Tibial nerve (tissue), 4 donors: ENCODE data around the gene PXDN.

Source experiments
- CTCF ChIP-seq, 5 experiments: fragments of 200-600 bp in 3 of 5; fragments of 450-650 bp in 2 of 5; sonication (generic) in 3 of 5; IDR thresholded peaks; one replicate each; pipeline ENCODE4 v1.5.1; 2016 to 2019; ENCODE audit warnings: antibody characterized with exemption in 5 of 5, mild to moderate bottlenecking in 3 of 5, moderate library complexity in 2 of 5
- EP300 ChIP-seq, 2 donors: sonication (generic); formaldehyde crosslinking; IDR thresholded peaks; one replicate each; pipeline ENCODE4 v1.6.1; 2017; ENCODE audit warnings: antibody characterized with exemption in 2 of 2, mild to moderate bottlenecking in 1 of 2
- POLR2A ChIP-seq, 2 donors: fragments of 450-650 bp; IDR thresholded peaks; one replicate each; pipeline ENCODE4 v1.6.1; 2017; ENCODE audit warnings: antibody characterized with exemption in 2 of 2, mild to moderate bottlenecking in 2 of 2, moderate library complexity in 2 of 2

- TF ChIP-seq EP300 (IDR thresholded peaks at IDR 0.05): no peak
- no peak for TF ChIP-seq CTCF (IDR thresholded peaks at IDR 0.05)
- TF ChIP-seq POLR2A (IDR thresholded peaks at IDR 0.05): no peak
Observed at GRCh38 chr2:1618191-1618961, 125.9 kb downstream of the PXDN start.
